ENCODE results near the gene SCAMP5.

Gene SCAMP5

DNA sequence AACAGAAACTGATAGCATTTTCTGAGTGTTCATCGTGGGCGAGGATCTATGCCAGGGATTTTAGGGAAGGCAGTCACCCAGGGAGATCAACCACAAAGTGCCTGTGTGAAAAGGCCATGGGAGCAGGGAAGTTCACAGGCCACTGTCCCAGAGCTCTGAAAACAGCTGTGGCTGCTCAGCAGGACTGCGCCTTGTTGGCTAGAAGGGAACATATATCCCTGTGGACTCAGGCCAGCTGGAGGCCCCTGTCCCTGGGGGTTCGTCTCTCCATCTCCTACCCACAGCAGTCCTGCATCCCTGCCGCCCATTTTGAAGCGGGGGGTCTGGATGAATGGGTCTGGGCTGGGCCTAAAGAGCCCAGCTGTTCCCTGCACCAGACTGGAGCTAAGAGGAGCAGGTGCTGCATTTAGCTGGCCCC lies 55.8 kb downstream of the SCAMP5 start:
- H3K27ac ChIP-seq = no peak overlapping the region
- H3K9me3 ChIP-seq (ENCODE audit: low read depth, low read length) = no peaks in the 10 kb centered on the region
- DNase-seq (ENCODE audit: low read depth, low spot score) = no peak
- TF ChIP-seq FOXP2 (optimal IDR thresholded peaks at IDR 0.05; ENCODE audit: control extremely low read depth, extremely low read length, insufficient read depth) (no peak), EZH2 (IDR thresholded peaks at IDR 0.05) (no peak), POLR2AphosphoS5 (IDR thresholded peaks at IDR 0.05; ENCODE audit: borderline replicate concordance, low read depth, low read length) (no peak)
- no peak overlapping the region for H3K9ac ChIP-seq (ENCODE audit: insufficient read length)
- H3K4me3 ChIP-seq = no peak overlapping the region
- H3K36me3 ChIP-seq (ENCODE audit: insufficient read depth, low read length) = no peaks in the 10 kb centered on the region

DNA sequence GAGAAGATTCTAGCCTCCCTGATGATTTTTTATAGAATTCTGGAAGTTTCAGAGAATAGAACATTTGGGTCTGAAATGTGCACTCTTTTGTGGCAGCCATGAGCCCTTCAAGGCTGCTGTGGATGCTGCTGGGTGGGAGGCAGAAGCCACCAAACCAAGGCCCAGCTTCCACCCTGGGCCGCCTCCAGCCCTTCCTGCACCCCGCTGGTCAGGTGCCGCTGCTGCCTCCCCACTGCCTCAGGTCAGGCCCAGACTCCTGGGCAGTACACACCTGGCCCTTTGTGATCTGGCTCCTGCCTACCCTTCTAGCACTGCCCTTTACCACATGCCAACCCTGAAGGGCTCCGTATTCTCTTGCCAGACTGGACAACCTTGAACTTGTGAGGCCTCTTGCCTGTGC lies 56.3 kb downstream of the SCAMP5 start:
- H3K36me3 ChIP-seq (ENCODE audit: insufficient read depth, low read length) = no peaks in the 10 kb centered on the region
- H3K4me3 ChIP-seq = no peak overlapping the region
- no peaks in the 10 kb centered on the region for H3K9me3 ChIP-seq (ENCODE audit: low read depth, low read length)
- no peak overlapping the region for H3K27ac ChIP-seq
- H3K9ac ChIP-seq (ENCODE audit: insufficient read length) = no peak overlapping the region
- no peak for DNase-seq (ENCODE audit: low read depth, low spot score)
- TF ChIP-seq POLR2AphosphoS5 (IDR thresholded peaks at IDR 0.05; ENCODE audit: borderline replicate concordance, low read depth, low read length) = no peak
- TF ChIP-seq EZH2 (IDR thresholded peaks at IDR 0.05) = no peak
- TF ChIP-seq FOXP2 (optimal IDR thresholded peaks at IDR 0.05; ENCODE audit: control extremely low read depth, extremely low read length, insufficient read depth) = no peak

DNA sequence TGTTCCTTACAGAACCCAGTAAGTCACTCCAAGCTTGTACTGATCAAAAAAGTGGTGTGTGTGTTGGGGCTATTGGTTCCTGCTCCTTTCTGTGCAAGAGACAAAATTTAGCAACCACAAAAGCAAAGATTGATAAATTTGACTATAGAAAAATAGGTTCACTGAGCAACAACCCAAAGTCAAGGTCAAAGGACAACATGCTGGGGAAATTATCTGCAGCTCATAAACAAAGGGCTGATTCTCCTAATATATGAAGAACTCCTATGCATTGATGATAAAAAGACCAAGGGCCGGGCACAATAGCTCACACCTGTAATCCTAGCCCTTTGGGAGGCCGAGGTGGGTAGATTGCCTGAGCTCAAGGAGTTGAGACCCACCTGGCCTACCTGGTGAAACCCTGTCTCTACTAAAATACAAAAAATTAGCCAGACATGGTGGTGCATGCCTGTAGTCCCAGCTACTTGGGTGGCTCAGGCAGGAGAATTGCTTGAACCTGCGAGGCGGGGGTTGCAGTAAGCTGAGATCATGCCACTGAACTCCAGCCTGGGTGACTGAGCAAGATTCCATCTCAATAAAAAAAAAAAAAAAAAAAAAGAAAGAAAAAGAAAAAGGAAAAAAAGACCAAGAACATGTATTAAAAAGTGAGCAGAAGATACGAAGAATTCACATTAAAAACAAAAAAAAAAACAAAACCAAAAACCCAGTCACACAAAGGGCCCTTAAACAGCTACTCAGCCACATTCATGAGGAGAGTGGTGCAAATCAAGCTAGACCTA lies 57.8 kb downstream of the SCAMP5 start:
- TF ChIP-seq EZH2 (IDR thresholded peaks at IDR 0.05) = no peak
- no peak for TF ChIP-seq POLR2AphosphoS5 (IDR thresholded peaks at IDR 0.05; ENCODE audit: borderline replicate concordance, low read depth, low read length)
- no peak for TF ChIP-seq FOXP2 (optimal IDR thresholded peaks at IDR 0.05; ENCODE audit: control extremely low read depth, extremely low read length, insufficient read depth)
- no peak for DNase-seq (ENCODE audit: low read depth, low spot score)
- no peak overlapping the region for H3K4me3 ChIP-seq
- H3K9ac ChIP-seq (ENCODE audit: insufficient read length) = no peak overlapping the region
- H3K27ac ChIP-seq = no peak overlapping the region
- H3K36me3 ChIP-seq (ENCODE audit: insufficient read depth, low read length) = no peaks in the 10 kb centered on the region
- no peaks in the 10 kb centered on the region for H3K9me3 ChIP-seq (ENCODE audit: low read depth, low read length)

DNA sequence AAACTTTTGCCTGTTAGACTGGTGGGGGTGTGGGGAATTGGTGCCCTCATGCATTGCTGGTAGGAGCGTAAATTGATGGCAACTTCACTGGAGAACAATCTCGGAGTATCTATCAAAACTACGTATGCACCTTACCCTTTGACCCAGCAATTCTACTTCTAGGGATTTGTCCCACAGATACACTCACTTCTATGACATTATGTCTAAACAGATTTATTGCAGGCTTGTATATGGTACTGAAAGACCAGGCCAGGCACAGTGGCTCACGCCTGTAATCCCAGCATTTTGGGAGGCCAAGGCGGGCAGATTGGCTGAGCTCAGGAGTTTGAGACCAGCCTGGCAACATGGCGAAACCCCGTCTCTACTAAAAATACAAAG lies 58.4 kb downstream of the SCAMP5 start:
- H3K9ac ChIP-seq (ENCODE audit: insufficient read length) = no peak overlapping the region
- no peak overlapping the region for H3K27ac ChIP-seq
- H3K9me3 ChIP-seq (ENCODE audit: low read depth, low read length) = no peaks in the 10 kb centered on the region
- no peak overlapping the region for H3K4me3 ChIP-seq
- no peak for DNase-seq (ENCODE audit: low read depth, low spot score)
- no peaks in the 10 kb centered on the region for H3K36me3 ChIP-seq (ENCODE audit: insufficient read depth, low read length)
- TF ChIP-seq EZH2 (IDR thresholded peaks at IDR 0.05) = no peak
- no peak for TF ChIP-seq POLR2AphosphoS5 (IDR thresholded peaks at IDR 0.05; ENCODE audit: borderline replicate concordance, low read depth, low read length)
- TF ChIP-seq FOXP2 (optimal IDR thresholded peaks at IDR 0.05; ENCODE audit: control extremely low read depth, extremely low read length, insufficient read depth) = no peak

DNA sequence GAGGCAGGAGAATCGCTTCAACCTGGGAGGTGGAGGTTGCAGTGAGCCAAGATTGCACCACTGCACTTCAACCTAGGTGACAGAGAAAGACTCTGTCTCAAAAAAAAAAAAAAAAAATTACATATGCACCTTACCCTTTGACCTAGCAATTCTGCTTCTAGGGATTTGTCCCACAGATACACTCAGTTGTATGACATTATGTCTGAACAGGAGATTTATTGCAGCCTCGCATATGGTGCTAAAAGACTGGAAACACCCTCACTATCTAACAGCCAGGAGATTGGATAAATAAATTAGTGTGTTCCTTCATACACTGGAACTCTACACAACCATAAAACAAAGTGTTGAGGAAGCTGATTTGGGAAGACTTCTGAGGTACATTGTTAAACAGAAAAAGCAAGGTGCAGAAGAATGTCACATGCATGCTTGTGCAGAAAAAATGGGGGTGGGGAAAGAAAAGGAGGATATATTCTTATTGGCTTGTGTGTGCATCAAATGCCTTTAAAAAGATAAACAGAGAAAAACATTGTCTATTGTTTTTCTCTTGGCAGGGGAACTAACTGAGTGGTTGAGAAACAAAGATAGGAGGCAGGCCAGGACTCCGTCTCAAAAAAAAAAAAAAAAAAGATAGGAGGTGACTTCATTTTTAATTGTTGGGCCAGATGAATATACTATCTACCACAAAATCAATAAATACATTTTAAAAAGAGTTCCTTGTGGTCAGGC lies 59.0 kb downstream of the SCAMP5 start:
- H3K9me3 ChIP-seq (ENCODE audit: low read depth, low read length) = no peaks in the 10 kb centered on the region
- H3K9ac ChIP-seq (ENCODE audit: insufficient read length) = no peak overlapping the region
- TF ChIP-seq EZH2 (IDR thresholded peaks at IDR 0.05) (no peak), POLR2AphosphoS5 (IDR thresholded peaks at IDR 0.05; ENCODE audit: borderline replicate concordance, low read depth, low read length) (no peak), FOXP2 (optimal IDR thresholded peaks at IDR 0.05; ENCODE audit: control extremely low read depth, extremely low read length, insufficient read depth) (no peak)
- H3K27ac ChIP-seq = no peak overlapping the region
- no peak for DNase-seq (ENCODE audit: low read depth, low spot score)
- no peaks in the 10 kb centered on the region for H3K36me3 ChIP-seq (ENCODE audit: insufficient read depth, low read length)
- no peak overlapping the region for H3K4me3 ChIP-seq

DNA sequence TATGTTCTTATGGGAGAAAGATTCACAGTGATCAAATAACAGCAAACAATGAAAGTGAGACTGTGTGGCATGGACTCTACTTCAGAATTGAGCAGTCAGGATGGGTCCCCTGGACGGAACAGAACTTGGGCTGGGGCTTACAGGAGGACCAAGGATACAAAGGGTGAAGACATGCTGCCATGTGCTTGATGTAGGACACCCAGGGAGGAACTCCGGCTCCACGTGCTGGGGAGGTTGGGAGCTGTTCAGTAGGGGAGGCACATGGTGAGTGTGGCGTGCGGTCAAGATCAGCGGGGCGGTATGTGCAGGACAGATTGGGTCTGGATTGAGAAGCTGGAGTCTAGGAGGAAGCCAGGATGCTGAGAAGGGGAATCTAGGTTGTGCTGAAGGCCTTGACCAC lies 60.7 kb downstream of the SCAMP5 start:
- Histone ChIP-seq H3K4me3 (no peak overlapping the region), H3K27ac (no peak overlapping the region), H3K36me3 (ENCODE audit: insufficient read depth, low read length) (no peaks in the 10 kb centered on the region), H3K9ac (ENCODE audit: insufficient read length) (no peak overlapping the region), H3K9me3 (ENCODE audit: low read depth, low read length) (no peaks in the 10 kb centered on the region)
- no peak for DNase-seq (ENCODE audit: low read depth, low spot score)
- TF ChIP-seq POLR2AphosphoS5 (IDR thresholded peaks at IDR 0.05; ENCODE audit: borderline replicate concordance, low read depth, low read length) = no peak

DNA sequence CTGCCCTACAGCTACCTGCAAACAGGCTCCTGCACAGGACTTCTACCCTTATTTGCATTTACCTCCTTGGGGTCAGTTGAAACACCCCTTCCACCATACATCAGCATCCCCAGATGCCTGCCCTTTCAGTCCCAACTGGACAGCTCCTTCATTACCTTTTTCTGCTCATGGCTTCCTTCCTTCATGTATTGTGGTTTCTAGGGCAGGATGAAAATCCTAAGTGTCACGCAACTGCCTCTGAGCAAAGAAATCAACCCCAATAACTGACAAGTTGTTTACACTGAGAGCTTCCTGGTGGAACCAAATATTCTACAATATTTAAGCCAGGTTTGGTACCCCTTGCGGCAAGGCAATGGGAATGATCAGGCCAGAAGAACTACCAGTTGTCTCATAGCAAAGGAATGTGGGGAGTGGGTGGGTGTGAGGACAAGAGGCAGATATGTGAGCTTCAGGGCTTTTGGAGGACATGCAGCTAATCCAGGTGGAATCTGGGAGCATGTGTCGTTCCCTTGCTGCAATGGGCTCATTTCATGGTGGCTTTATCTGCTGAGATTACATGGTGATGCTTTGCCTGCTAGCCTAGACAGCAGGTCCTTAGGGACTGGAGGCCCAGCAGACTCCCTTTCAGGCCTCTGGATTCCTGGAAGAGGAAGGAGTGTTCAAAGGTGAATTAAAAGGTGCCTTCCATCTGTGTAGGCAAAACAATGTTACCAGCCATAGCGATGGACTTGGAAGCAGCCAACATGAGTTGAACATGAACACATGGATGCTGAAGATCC lies 63.0 kb downstream of the SCAMP5 start:
- DNase-seq (ENCODE audit: low read depth, low spot score) = no peak
- Histone ChIP-seq H3K27ac (no peak overlapping the region), H3K9me3 (ENCODE audit: low read depth, low read length) (no peaks in the 10 kb centered on the region), H3K9ac (ENCODE audit: insufficient read length) (no peak overlapping the region), H3K4me3 (no peak overlapping the region), H3K36me3 (ENCODE audit: insufficient read depth, low read length) (no peaks in the 10 kb centered on the region)
- TF ChIP-seq POLR2AphosphoS5 (IDR thresholded peaks at IDR 0.05; ENCODE audit: borderline replicate concordance, low read depth, low read length) (no peak), FOXP2 (optimal IDR thresholded peaks at IDR 0.05; ENCODE audit: control extremely low read depth, extremely low read length, insufficient read depth) (no peak), EZH2 (IDR thresholded peaks at IDR 0.05) (no peak)

DNA sequence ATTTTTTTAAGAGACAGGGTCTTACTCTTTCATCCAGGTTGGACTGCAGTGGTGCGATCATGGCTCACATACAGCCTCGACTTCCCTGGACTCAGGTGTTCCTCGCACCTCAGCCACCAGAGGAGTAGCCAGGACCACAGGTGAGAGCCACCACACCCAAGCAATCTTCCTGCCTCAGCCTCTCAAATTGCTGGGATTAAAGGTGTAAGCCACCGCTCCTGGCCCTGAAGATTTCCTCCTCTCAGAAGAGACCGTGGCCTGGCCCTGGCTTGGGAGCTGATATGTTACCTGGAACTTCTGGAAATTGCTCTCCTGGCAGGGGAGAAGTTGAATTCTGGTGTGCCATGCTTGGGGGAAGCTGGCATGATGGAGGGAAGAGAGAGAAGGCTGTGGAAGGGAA lies 64.2 kb downstream of the SCAMP5 start:
- H3K9me3 ChIP-seq (ENCODE audit: low read depth, low read length) = no peaks in the 10 kb centered on the region
- no peak overlapping the region for H3K4me3 ChIP-seq
- H3K36me3 ChIP-seq (ENCODE audit: insufficient read depth, low read length) = no peaks in the 10 kb centered on the region
- DNase-seq (ENCODE audit: low read depth, low spot score) = no peak
- no peak overlapping the region for H3K27ac ChIP-seq
- no peak overlapping the region for H3K9ac ChIP-seq (ENCODE audit: insufficient read length)
- TF ChIP-seq EZH2 (IDR thresholded peaks at IDR 0.05) (no peak), POLR2AphosphoS5 (IDR thresholded peaks at IDR 0.05; ENCODE audit: borderline replicate concordance, low read depth, low read length) (no peak), FOXP2 (optimal IDR thresholded peaks at IDR 0.05; ENCODE audit: control extremely low read depth, extremely low read length, insufficient read depth) (no peak)
